HG03039 (cell line): ENCODE measurements around the gene LRRC27.
"Not testable (repeated sequence)": the region's sequence is repeated elsewhere in the genome, so short reads cannot be mapped to it uniquely, and the experiment has no call there.

ENCODE experiments used
- ATAC-seq: cut with Tn5 transposase; IDR thresholded peaks from one replicate; pipeline ENCODE4 v1.9.1; 2021; ENCODE audit warnings: mild to moderate bottlenecking, moderate library complexity; ENCODE audit not compliant: unreplicated experiment

The LRRC27 gene

GRCh38 chr10:132336064-132336746, 4.2 kb downstream of the LRRC27 start:
- ATAC-seq = no peak

- no peak for ATAC-seq
Measured at GRCh38 chr10:132336919-132337407, 5.0 kb downstream of the LRRC27 start.

- not testable (repeated sequence) for ATAC-seq
Measured at GRCh38 chr10:132337854-132338253, 5.9 kb downstream of the LRRC27 start.

GRCh38 chr10:132338876-132339275, 6.9 kb downstream of the LRRC27 start:
- no peak for ATAC-seq

GRCh38 chr10:132339276-132339675, 7.3 kb downstream of the LRRC27 start:
- ATAC-seq = no peak

GRCh38 chr10:132341017-132341416, 9.0 kb downstream of the LRRC27 start:
- no peak for ATAC-seq

GRCh38 chr10:132341781-132342180, 9.8 kb downstream of the LRRC27 start:
- ATAC-seq = no peak

- no peak for ATAC-seq
Measured at GRCh38 chr10:132342553-132342952, 10.6 kb downstream of the LRRC27 start.

GRCh38 chr10:132344386-132344785, 12.4 kb downstream of the LRRC27 start:
- no peak for ATAC-seq

- no peak for ATAC-seq
Measured at GRCh38 chr10:132345345-132345744, 13.4 kb downstream of the LRRC27 start.

GRCh38 chr10:132346806-132347205, 14.8 kb downstream of the LRRC27 start:
- ATAC-seq = no peak

- ATAC-seq = no peak
Measured at GRCh38 chr10:132347211-132347930, 15.4 kb downstream of the LRRC27 start.

GRCh38 chr10:132347931-132348267, 15.9 kb downstream of the LRRC27 start:
- ATAC-seq = no peak

GRCh38 chr10:132349766-132350165, 17.8 kb downstream of the LRRC27 start:
- ATAC-seq = no peak

GRCh38 chr10:132350391-132350790, 18.4 kb downstream of the LRRC27 start:
- no peak for ATAC-seq

GRCh38 chr10:132350946-132351345, 19.0 kb downstream of the LRRC27 start:
- ATAC-seq = no peak

GRCh38 chr10:132351611-132352010, 19.6 kb downstream of the LRRC27 start:
- ATAC-seq = no peak

- not testable (repeated sequence) for ATAC-seq
Measured at GRCh38 chr10:132352462-132353308, 20.7 kb downstream of the LRRC27 start.

- ATAC-seq = no peak
Measured at GRCh38 chr10:132353456-132354355, 21.7 kb downstream of the LRRC27 start.

GRCh38 chr10:132354356-132355094, 22.5 kb downstream of the LRRC27 start:
- no peak for ATAC-seq
